H9 (cell line): Measurements from ENCODE around the gene DCAF7. TPM values are rescaled to one million over a fixed set of nuclear protein-coding genes. Genes with fewer than 3 reads are reported as not detected.

Experiments
- DNase-seq: peaks from one replicate; pipeline ENCODE4 v3.0.0-alpha.2; 2017
- H2AFZ ChIP-seq: one replicate; pipeline ENCODE4 v1.6.1; 2013; ENCODE audit warnings: mild to moderate bottlenecking, low read length, control low read depth, moderate library complexity
- H2AK5ac ChIP-seq: 2 replicates; pipeline ENCODE4 v1.6.1; 2013; ENCODE audit warnings: low read length, control low read depth, mixed read lengths; ENCODE audit not compliant: insufficient read length
- H2BK120ac ChIP-seq: one replicate; pipeline ENCODE4 v1.6.1; 2013; ENCODE audit warnings: low read depth, mild to moderate bottlenecking, low read length, control low read depth, inconsistent platforms; ENCODE audit not compliant: poor library complexity, severe bottlenecking
- H2BK12ac ChIP-seq: 2 replicates; pipeline ENCODE4 v1.6.1; 2013; ENCODE audit warnings: low read length, control low read depth, mixed read lengths, low read depth; ENCODE audit not compliant: insufficient read length
- H2BK15ac ChIP-seq: 2 replicates; pipeline ENCODE4 v1.6.1; 2013; ENCODE audit warnings: low read depth, low read length, control low read depth
- H2BK20ac ChIP-seq: one replicate; pipeline ENCODE4 v1.6.1; 2013; ENCODE audit warnings: low read depth, mild to moderate bottlenecking, low read length, control low read depth, inconsistent platforms; ENCODE audit not compliant: poor library complexity, severe bottlenecking
- H2BK5ac ChIP-seq: 2 replicates; pipeline ENCODE4 v1.6.1; 2013; ENCODE audit warnings: low read length, control low read depth, mixed read lengths; ENCODE audit not compliant: insufficient read length
- H3K14ac ChIP-seq: 2 replicates; pipeline ENCODE4 v1.6.1; 2013; ENCODE audit warnings: low read length, control low read depth; ENCODE audit not compliant: insufficient read depth
- H3K18ac ChIP-seq: 2 replicates; pipeline ENCODE4 v1.6.1; 2013; ENCODE audit warnings: low read depth, mild to moderate bottlenecking, mixed read lengths, low read length, control low read depth; ENCODE audit not compliant: insufficient read length
- H3K23ac ChIP-seq: 2 replicates; pipeline ENCODE4 v1.6.1; 2013; ENCODE audit warnings: low read length, control low read depth, mixed read lengths, low read depth; ENCODE audit not compliant: insufficient read length
- H3K23me2 ChIP-seq: 2 replicates; pipeline ENCODE4 v1.6.1; 2013; ENCODE audit warnings: low read depth, mild to moderate bottlenecking, mixed read lengths, low read length, control low read depth; ENCODE audit not compliant: insufficient read length, poor library complexity, severe bottlenecking
- H3K27ac ChIP-seq: 2 replicates; pipeline ENCODE4 v1.5.1; 2013; ENCODE audit warnings: low read length, control low read depth, mixed read lengths, low read depth; ENCODE audit not compliant: insufficient read length
- H3K27me3 ChIP-seq: 2 replicates; pipeline ENCODE4 v1.6.1; 2013; ENCODE audit warnings: low read length, control low read depth, inconsistent platforms; ENCODE audit not compliant: insufficient read depth
- H3K4ac ChIP-seq: 2 replicates; pipeline ENCODE4 v1.6.1; 2013; ENCODE audit warnings: low read depth, mild to moderate bottlenecking, control low read depth, inconsistent platforms, low read length, moderate library complexity
- H3K4me1 ChIP-seq: 2 replicates; pipeline ENCODE4 v1.6.1; 2013; ENCODE audit warnings: low read length, control low read depth, inconsistent platforms; ENCODE audit not compliant: insufficient read depth
- H3K4me2 ChIP-seq: 2 replicates; pipeline ENCODE4 v1.6.1; 2013; ENCODE audit warnings: low read length, control low read depth, mixed read lengths; ENCODE audit not compliant: insufficient read length, insufficient read depth
- H3K56ac ChIP-seq: 2 replicates; pipeline ENCODE4 v1.6.1; 2013; ENCODE audit warnings: low read depth, mild to moderate bottlenecking, mixed read lengths, low read length, control low read depth; ENCODE audit not compliant: insufficient read length
- H3K79me1 ChIP-seq: 2 replicates; pipeline ENCODE4 v1.6.1; 2013; ENCODE audit warnings: low read depth, mild to moderate bottlenecking, moderate library complexity, low read length, control low read depth, inconsistent platforms; ENCODE audit not compliant: insufficient read depth, poor library complexity, severe bottlenecking
- H3K79me2 ChIP-seq: 2 replicates; pipeline ENCODE4 v1.6.1; 2013; ENCODE audit warnings: low read length, control low read depth, inconsistent platforms; ENCODE audit not compliant: insufficient read depth
- H3K9ac ChIP-seq: 2 replicates; pipeline ENCODE4 v1.6.1; 2013; ENCODE audit warnings: low read length, control low read depth, mixed read lengths; ENCODE audit not compliant: insufficient read length; ENCODE audit errors: extremely low read depth
- H3K9me3 ChIP-seq: one replicate; pipeline ENCODE4 v1.6.1; 2013; ENCODE audit warnings: low read depth, low read length, inconsistent platforms; ENCODE audit not compliant: control insufficient read depth
- H3T11ph ChIP-seq: one replicate; pipeline ENCODE4 v1.6.1; 2013; ENCODE audit warnings: mild to moderate bottlenecking, low read length, control low read depth, inconsistent platforms
- H4K20me1 ChIP-seq: one replicate; pipeline ENCODE4 v1.6.1; 2013; ENCODE audit not compliant: control insufficient read depth, insufficient read length, insufficient read depth
- H4K5ac ChIP-seq: 2 replicates; pipeline ENCODE4 v1.6.1; 2013; ENCODE audit warnings: low read depth, mild to moderate bottlenecking, mixed read lengths, low read length, control low read depth; ENCODE audit not compliant: insufficient read length
- H4K8ac ChIP-seq: replicated peaks from 2 replicates; pipeline ENCODE4 v1.6.1; 2013; ENCODE audit warnings: low read length, control low read depth, mixed read lengths, low read depth; ENCODE audit not compliant: insufficient read length
- H4K91ac ChIP-seq: 2 replicates; pipeline ENCODE4 v1.6.1; 2013; ENCODE audit warnings: low read depth, mild to moderate bottlenecking, moderate library complexity, mixed read lengths, low read length, control low read depth; ENCODE audit not compliant: insufficient read length
- H3K27ac Mint-ChIP-seq, 3 experiments: 2 replicates in 2 of 3; 3 replicates in 1 of 3; pipeline ENCODE4 v1.8.0; 2020 to 2021; ENCODE audit warnings: mixed read lengths in 3 of 3, mild to moderate bottlenecking in 1 of 3, moderate library complexity in 1 of 3
- H3K27me3 Mint-ChIP-seq: 2 replicates; pipeline ENCODE4 v1.8.0; 2021; ENCODE audit warnings: low read depth, mild to moderate bottlenecking, moderate library complexity, mixed read lengths
- H3K36me3 Mint-ChIP-seq, 3 experiments: 2 replicates in 2 of 3; 3 replicates in 1 of 3; pipeline ENCODE4 v1.8.0; 2020 to 2021; ENCODE audit warnings: low read depth in 3 of 3, mixed read lengths in 3 of 3; ENCODE audit not compliant: insufficient read depth in 1 of 3
- H3K4me1 Mint-ChIP-seq, 2 experiments: 2 replicates each; pipeline ENCODE4 v1.8.0; 2020; ENCODE audit warnings: mixed read lengths in 2 of 2
- H3K4me3 Mint-ChIP-seq, 2 experiments: 2 replicates in 1 of 2; 3 replicates in 1 of 2; pipeline ENCODE4 v1.8.0; 2020 to 2021; ENCODE audit warnings: mild to moderate bottlenecking in 2 of 2, mixed read lengths in 2 of 2, moderate library complexity in 1 of 2
- H3K9me3 Mint-ChIP-seq, 2 experiments: 2 replicates in 1 of 2; 3 replicates in 1 of 2; pipeline ENCODE4 v1.8.0; 2020; ENCODE audit warnings: mild to moderate bottlenecking in 2 of 2, mixed read lengths in 2 of 2, moderate library complexity in 1 of 2
- CTCF ChIP-seq: fragments of 200-600 bp; sonication (generic); conservative IDR thresholded peaks from 3 replicates; pipeline ENCODE4 v1.8.0; 2021; ENCODE audit warnings: antibody characterized with exemption, mild to moderate bottlenecking
- WGBS: extraction: QIAGEN DNeasy Blood & Tissue Kit; methylation state at CpG from one replicate; pipeline ENCODE4 v1.1.7; 2013; ENCODE audit warnings: missing lambda C conversion rate, low lambda C conversion rate, mixed read lengths; ENCODE audit not compliant: insufficient read length; ENCODE audit errors: extremely low coverage; 5-methylcytosine and 5-hydroxymethylcytosine counted together
- total RNA-seq: library from RNA; stranded (reverse); gene quantifications from 2 replicates; pipeline ENCODE4 v1.2.1, GENCODE V29; 2021

The DCAF7 gene
- total RNA-seq, 1 experiment from 2014 or later = 86.2 TPM

DNA sequence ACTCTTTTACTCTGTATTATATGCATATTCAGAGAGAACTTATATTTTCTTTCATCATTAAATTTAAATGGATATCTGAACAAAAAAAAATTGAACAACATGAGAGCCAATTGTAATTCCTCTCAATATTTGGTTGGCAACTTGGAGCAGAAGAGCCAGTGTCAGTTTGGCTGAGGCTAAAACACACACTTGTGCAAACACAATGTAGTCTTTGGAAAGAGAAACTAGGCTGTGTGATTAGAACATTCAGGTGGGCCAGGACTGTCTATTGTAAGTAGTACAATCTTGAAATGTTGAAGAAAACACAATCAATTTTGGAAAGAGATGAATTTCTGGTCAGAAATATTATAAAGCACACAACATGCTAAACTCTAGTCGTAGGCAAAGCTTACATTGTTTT lies 17.0 kb downstream of the DCAF7 start:
- H3K4me1 Mint-ChIP-seq = no peaks in the 10 kb centered on the region
- no peak for TF ChIP-seq CTCF
- H3K23me2 ChIP-seq = no peaks in the 10 kb centered on the region
- H2BK120ac ChIP-seq = no peak overlapping the region
- no CpG with 5 or more reads among the region's 1 CpG for WGBS
- H3K79me1 ChIP-seq = peaks cover 6% of the 10 kb centered on the region
- no peak overlapping the region for H3K27ac ChIP-seq
- H3K9me3 Mint-ChIP-seq = no peaks in the 10 kb centered on the region
- H2BK15ac ChIP-seq = no peak overlapping the region
- no peak overlapping the region for H3K18ac ChIP-seq
- H3K27me3 Mint-ChIP-seq = no peaks in the 10 kb centered on the region
- no peak overlapping the region for H3K4me3 Mint-ChIP-seq
- H3K4me2 ChIP-seq = no peak overlapping the region
- no peaks in the 10 kb centered on the region for H4K20me1 ChIP-seq
- H3K79me2 ChIP-seq = peaks cover 3% of the 10 kb centered on the region; the same call in 1 of the 2 replicates
- no peak overlapping the region for H2BK5ac ChIP-seq
- no peak overlapping the region for H4K5ac ChIP-seq
- H3K9me3 ChIP-seq = no peaks in the 10 kb centered on the region
- no peak overlapping the region for H4K91ac ChIP-seq
- no peak overlapping the region for H3K9ac ChIP-seq
- H3K23ac ChIP-seq = no peak overlapping the region
- no peak overlapping the region for H4K8ac ChIP-seq
- no peak overlapping the region for H3K4ac ChIP-seq
- no peaks in the 10 kb centered on the region for H3K4me1 ChIP-seq
- H3T11ph ChIP-seq = no peak overlapping the region
- no peak overlapping the region for H3K56ac ChIP-seq
- H2AK5ac ChIP-seq = no peak overlapping the region
- H2AFZ ChIP-seq = no peak overlapping the region
- no peak overlapping the region for H2BK20ac ChIP-seq
- no peaks in the 10 kb centered on the region for H3K27me3 ChIP-seq
- no peak overlapping the region for H3K14ac ChIP-seq
- no peak for DNase-seq
- H3K36me3 Mint-ChIP-seq = no peaks in the 10 kb centered on the region; a peak in 1 of 7 replicates
- H3K27ac Mint-ChIP-seq = no peak overlapping the region
- no peak overlapping the region for H2BK12ac ChIP-seq
